GM21515 (cell line): ENCODE measurements around the gene PPFIBP2.
A peak's percentile ranks its signal among the peaks of the same experiment; 100 is the strongest.
"Not testable (repeated sequence)": the region's sequence is repeated elsewhere in the genome, so short reads cannot be mapped to it uniquely, and the experiment has no call there.

ENCODE experiments used
- ATAC-seq: cut with Tn5 transposase; IDR thresholded peaks from one replicate; pipeline ENCODE4 v1.9.1; 2021; ENCODE audit not compliant: unreplicated experiment

The PPFIBP2 gene

DNA sequence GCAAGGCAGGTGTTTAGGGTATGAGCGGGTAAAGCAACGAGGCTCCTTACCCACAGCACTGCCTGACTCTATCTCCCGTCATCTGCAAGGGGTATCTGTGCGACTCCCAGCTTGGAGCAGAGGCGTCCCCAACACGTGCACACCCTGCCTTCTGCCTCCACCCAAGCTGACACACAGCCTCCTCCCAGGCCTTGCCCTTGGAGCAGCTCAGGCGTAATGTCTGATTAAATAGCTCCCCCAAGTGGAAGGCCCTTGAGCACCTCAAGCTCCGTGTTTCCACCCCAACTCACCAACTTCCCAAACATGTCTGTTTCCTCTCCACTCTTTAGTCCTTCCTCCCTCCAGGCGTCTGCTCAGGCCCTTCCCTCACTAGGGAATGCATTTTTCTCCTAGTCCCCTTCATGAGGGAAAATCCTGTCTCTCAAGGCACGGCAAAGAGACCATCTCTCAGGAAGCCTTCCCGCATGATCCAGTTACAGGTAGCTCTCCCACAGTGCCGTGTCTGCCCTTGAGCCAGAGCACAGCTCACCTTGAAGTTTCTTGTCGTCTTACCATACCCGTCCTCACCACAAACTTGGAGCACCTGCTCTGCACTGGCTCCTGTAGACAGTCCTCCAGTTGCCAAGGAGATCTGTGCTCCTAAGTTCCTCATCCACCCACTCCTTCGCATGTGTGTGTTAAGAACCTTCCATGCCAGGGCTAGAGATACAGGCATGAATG is 143.7 kb downstream of the PPFIBP2 start:
- no peak for ATAC-seq

DNA sequence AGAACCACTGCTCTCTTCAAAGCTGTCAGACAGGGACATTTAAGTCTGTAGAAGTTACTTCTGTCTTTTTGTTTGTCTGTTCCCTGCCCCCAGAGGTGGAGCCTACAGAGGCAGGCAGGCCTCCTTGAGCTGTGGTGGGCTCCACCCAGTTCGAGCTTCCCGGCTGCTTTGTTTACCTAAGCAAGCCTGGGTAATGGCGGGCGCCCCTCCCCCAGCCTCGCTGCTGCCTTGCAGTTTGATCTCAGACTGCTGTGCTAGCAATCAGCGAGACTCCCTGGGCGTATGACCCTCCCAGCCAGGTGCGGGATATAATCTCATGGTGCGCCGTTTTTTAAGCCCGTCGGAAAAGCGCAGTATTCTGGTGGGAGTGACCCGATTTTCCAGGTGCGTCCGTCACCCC is 149.7 kb downstream of the PPFIBP2 start:
- not testable (repeated sequence) for ATAC-seq

GRCh38 chr11:7664867-7665266 is 151.1 kb downstream of the PPFIBP2 start:
- no peak for ATAC-seq

GRCh38 chr11:7665473-7666291 is 151.9 kb downstream of the PPFIBP2 start:
- ATAC-seq: peak; percentile 99

GRCh38 chr11:7666292-7666866 is 152.6 kb downstream of the PPFIBP2 start:
- ATAC-seq: no peak

DNA sequence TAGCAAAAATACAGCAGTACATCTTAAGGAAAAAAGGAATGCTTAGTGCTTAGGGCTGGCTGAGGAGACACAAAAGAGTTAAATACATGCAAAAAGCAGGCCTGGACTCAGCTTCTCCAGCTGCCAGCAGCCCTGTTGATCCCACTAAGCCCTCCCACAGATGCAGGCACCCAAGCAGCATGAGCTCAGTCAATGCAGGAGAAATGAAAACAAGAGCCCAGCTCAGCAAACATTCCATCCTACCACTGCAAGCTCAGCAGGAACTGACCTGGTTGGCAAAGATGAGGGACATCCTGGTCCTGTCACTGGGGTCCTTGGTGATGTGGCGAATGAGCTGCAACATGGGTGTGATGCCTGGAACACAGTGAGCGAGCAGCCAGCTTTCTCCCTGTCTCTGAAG is 153.7 kb downstream of the PPFIBP2 start:
- ATAC-seq: no peak

DNA sequence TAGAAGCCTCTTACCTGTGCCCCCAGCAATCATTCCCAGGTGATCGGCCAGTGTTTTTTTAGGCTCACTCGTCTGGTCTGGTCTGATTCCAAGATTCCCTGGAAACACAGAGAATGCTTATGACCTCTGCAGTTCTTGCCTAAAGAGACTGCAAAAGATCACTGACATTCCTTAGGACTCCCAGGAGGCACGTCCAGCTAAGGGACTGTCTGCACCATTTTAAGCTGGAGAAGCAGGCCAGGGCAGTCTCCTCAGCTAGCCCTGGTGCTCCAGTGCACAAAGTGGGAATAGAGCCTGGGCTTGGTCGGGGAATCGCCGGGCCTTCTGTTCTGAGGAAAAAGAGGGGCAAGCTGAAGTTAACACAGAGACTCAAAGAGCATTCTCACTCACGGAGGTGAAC is 154.7 kb downstream of the PPFIBP2 start:
- no peak for ATAC-seq

- no peak for ATAC-seq
Observed at GRCh38 chr11:7668911-7669310, 155.1 kb downstream of the PPFIBP2 start.

GRCh38 chr11:7670641-7671040 is 156.8 kb downstream of the PPFIBP2 start:
- no peak for ATAC-seq

- peak; percentile 62 for ATAC-seq
Observed at GRCh38 chr11:7671347-7672215, 157.8 kb downstream of the PPFIBP2 start.

DNA sequence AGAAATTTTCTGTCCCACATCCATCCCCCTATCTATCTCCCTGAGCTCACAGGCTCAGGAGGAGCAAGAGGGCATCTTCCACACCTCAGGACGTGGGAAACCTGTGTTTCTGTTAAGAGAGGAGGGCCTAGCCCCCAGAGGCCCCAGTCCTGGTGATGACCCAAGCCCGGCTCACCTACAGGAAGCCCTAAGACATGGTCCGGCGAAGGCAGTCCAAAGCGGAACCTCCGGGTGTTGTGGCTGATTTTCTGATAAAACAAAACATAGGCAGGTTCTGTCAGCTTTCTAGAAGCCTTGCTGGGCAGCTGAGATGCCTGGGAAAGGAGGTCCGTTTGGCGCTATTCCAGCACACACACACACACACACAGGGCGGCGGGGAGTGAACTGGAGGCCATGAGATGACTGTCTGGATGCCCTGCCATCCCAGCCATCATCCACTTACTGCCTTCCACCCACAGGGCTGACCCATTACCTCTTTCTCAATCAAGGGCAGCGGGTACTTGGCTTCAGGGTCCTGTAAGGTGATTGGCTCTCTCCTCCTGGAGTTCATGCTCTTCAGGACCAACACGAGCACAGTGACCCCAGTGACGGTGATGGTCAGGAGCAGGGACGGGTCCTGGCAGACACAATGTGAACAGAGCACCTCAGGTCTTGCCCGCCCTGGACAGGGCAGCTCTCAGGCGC is 158.6 kb downstream of the PPFIBP2 start:
- ATAC-seq: peak; percentile 29

DNA sequence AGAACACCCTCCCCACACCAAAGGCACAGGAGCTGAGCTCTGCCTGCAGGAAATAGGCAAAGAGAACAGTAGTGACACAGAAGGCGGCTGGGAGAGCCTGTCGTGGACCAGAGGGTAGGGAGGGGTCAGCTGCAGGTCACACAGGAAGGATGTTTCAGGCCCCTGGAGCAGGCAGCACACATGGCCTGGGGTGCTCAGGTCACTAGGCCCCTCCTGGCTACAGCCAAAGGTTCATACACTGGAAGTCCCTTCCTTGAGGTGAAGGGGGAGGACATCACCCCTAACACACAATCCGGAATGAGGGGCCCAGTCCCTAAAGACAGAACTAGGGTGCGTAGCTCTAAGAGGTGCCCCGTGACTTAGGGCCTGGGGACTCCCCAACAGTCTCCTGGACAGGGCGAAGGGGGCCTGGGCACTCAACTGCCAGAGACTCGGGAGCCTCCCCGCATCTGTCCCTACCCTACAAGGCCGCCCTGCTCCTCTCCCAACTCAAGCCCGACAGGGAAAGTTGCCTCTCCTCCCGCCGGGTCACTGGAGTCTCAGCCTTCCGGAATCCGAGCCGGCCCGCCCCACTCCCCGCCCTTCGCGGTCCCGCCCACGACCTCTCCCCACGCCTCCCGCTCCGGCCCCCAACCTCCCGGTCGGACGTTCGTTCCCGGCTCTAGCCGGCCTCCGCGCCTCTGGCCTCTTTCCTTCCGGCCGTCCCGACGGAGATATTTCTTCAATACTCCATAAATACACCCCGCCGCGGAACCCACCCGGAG is 159.3 kb downstream of the PPFIBP2 start, which contains the start of gene CYB5R2:
Gene CYB5R2, minus strand, starts transcription at position 541 of the 764 bp plus-strand sequence. CDS start 675 bp downstream, outside the sequence.
- ATAC-seq: no peak

GRCh38 chr11:7673724-7674434 is 160.1 kb downstream of the PPFIBP2 start:
- ATAC-seq: no peak

DNA sequence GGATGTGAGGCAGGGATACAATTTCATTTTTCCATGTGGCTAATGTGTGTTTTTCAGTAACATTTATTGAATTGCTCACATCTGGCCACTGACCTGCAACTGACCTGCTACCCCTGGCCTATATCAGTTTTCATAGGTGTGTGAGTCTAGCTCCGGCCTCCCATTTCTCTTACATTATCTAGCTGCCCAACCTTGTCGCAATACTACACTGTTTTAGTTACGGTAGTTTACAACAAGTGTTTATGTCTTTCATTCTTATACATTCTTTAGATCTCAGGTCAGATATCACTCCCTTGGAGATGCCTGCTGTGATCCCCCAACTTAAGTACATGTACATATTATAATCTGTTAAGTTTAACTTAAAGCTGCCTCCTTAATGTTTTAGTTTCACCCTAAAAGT is 161.8 kb downstream of the PPFIBP2 start:
- no peak for ATAC-seq

DNA sequence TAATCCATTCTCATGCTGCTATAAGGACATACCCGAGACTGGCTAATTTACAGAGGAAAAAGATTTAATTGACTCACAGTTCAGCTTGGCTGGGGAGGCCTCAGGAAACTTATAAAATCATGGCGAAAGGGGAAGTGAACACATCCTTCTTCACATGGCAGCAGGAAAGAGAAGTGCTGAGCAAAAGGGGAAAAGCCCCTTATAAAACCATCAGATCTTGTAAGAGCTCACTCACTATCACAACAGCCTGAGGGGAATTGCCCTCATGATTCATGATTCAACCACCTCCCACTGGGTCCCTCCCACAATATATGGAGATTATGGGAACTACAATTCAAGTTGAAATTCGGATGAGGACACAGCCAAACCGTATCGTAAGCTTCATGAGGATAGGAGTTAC is 163.3 kb downstream of the PPFIBP2 start:
- no peak for ATAC-seq

GRCh38 chr11:7677796-7678201 is 164.0 kb downstream of the PPFIBP2 start:
- no peak for ATAC-seq

- ATAC-seq: no peak
Observed at GRCh38 chr11:7683571-7683970, 169.8 kb downstream of the PPFIBP2 start.

- ATAC-seq: no peak
Observed at GRCh38 chr11:7686761-7687160, 173.0 kb downstream of the PPFIBP2 start.

DNA sequence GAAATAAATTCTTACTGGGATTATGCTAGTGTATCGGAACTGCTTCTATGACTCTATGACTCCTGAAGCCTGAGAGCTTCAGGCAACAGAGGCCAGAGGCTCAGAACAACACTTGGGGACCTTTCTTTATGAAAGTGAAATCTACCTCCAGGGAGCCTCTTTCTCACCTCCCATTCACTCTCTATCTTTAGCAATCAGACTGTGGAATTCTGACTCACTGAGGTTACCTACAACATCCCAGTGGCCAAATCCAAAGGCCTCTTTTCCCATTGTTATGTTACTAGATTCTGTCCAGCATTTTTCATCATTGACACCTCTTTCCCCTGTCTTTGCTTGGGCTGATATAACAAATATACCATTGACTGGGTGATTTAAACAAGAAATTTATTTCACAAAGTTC is 173.6 kb downstream of the PPFIBP2 start:
- ATAC-seq: no peak
